ENCODE results near the gene DMXL2. TPM values are rescaled to one million over a fixed set of nuclear protein-coding genes. Genes with fewer than 3 reads are reported as not detected.
"Not testable (repeated sequence)": the region's sequence is repeated elsewhere in the genome, so short reads cannot be mapped to it uniquely, and the experiment has no call there.

Gene DMXL2
- total and polyA plus RNA-seq, 9 of the 15 experiments (the other 6 are each of a cell fraction or from before 2014, with no cell fraction given), result 9.3 to 57.7 (median 30.7) TPM

- in situ Hi-C loops (cut with MboI); H4K20me1 ChIP-seq (replicated peaks; ENCODE audit: control insufficient read depth, insufficient read depth, low read length); BruUV-seq (replicated peaks); H3K4me3 ChIP-seq; CTCF ChIA-PET (ENCODE audit: low intra/inter-chr PET ratio); H3K9me1 ChIP-seq (ENCODE audit: control insufficient read depth, insufficient read depth, low read length); H3K27me3 ChIP-seq (ENCODE audit: control insufficient read depth in 2 of 2, insufficient read depth in 2 of 2, low read length in 2 of 2); H3K9me3 ChIP-seq (replicated peaks; ENCODE audit: control insufficient read depth, insufficient read depth, low read depth, low read length); H3K36me3 ChIP-seq (ENCODE audit: control insufficient read depth, insufficient read depth, low read length); TF ChIP-seq NR2C2 (CRISPR knock-in tag; IDR thresholded peaks at IDR 0.05): not testable (repeated sequence)
- 25% methylated on average over 18 of the region's 18 CpGs for WGBS (ENCODE audit: insufficient coverage, low coverage, missing lambda C conversion rate)
- FAIRE-seq (peak; percentile 77), ATAC-seq (peak; percentile 98), DNase-seq (ENCODE audit: extremely low read depth in 1 of 4, low spot score in 3 of 4) (peak in 1 of 4 experiments; percentile 75)
- H3K4me1 ChIP-seq (replicated peaks in 1 of 2; ENCODE audit: control insufficient read depth in 2 of 2, insufficient read depth in 2 of 2, low read length in 2 of 2), result peaks cover 9 to 10% of the 10 kb centered on the region in 2 experiments; a peak in 4 of 5 replicates
- peaks cover 16% of the 10 kb centered on the region; the same call in 2 of the 3 replicates for H3K79me2 ChIP-seq (ENCODE audit: control insufficient read depth, insufficient read depth, low read length)
- H3K9ac ChIP-seq (ENCODE audit: insufficient read depth in 1 of 2, low read depth in 2 of 2, low read length in 2 of 2), result peak overlapping the region; percentile 53 to 86; a peak in 3 of 4 replicates
- intact Hi-C loops (cut with micrococcal nuclease), result loop anchor here (5.0 kb wide), 1 partner anchor 53 kb away; the partner anchor contains the start of gene DMXL2
- peak overlapping the region; percentile 68 for H3K4me2 ChIP-seq (ENCODE audit: insufficient read depth, low read length)
- H2AFZ ChIP-seq (ENCODE audit: low read depth, low read length), result peak overlapping the region; percentile 89
- peak overlapping the region; percentile 66 for H3K27ac ChIP-seq (ENCODE audit: extremely low read depth, low read depth, low read length)
- POLR2A ChIA-PET, result interaction anchor here (0.6 to 1.5 kb wide), 10 partner anchors 11 to 264 kb away, joined by 3 to 7 read pairs (median 3); no protein-coding TSS in a partner anchor
- TF ChIP-seq FOXK2 (conservative IDR thresholded peaks at IDR 0.05 in 1 of 2, IDR thresholded peaks at IDR 0.05 in 1 of 2; ENCODE audit: low read depth in 2 of 2) (peak; percentile 86 to 90), USF2 (CRISPR knock-in tag; IDR thresholded peaks at IDR 0.05) (peak; percentile 54), NBN (IDR thresholded peaks at IDR 0.05; ENCODE audit: low read depth) (peak; percentile 51; the same call in 1 of the 2 replicates), CREB3 (tag; conservative IDR thresholded peaks at IDR 0.05; ENCODE audit: low read depth) (0 out of 2 replicates have a peak, but pooled peaks have one; percentile 18), MNT (conservative IDR thresholded peaks at IDR 0.05) (peak; percentile 77 to 90), NR2C2 (tag; IDR thresholded peaks at IDR 0.05) (0 out of 2 replicates have a peak, but pooled peaks have one; percentile 31), OTX1 (CRISPR knock-in tag; IDR thresholded peaks at IDR 0.05) (0 out of 2 replicates have a peak, but pooled peaks have one; percentile 48), HDAC1 (IDR thresholded peaks at IDR 0.05) (peak in 1 of 2 experiments; percentile 55; a peak in 1 of 4 replicates), NEUROD1 (IDR thresholded peaks at IDR 0.05; ENCODE audit: borderline replicate concordance, low read depth, low read length, partially characterized antibody) (peak; percentile 21), SMAD4 (CRISPR knock-in tag; conservative IDR thresholded peaks at IDR 0.05) (0 out of 2 replicates have a peak, but pooled peaks have one; percentile 43), RAD21 (CRISPR knock-in tag; conservative IDR thresholded peaks at IDR 0.05 in 1 of 2, IDR thresholded peaks at IDR 0.05 in 1 of 2) (0 out of 4 replicates have a peak, but pooled peaks of 1 of the 2 experiments have one; percentile 5), TCF3 (CRISPR knock-in tag; IDR thresholded peaks at IDR 0.05) (0 out of 2 replicates have a peak, but pooled peaks have one; percentile 6), CTBP1 (IDR thresholded peaks at IDR 0.05; ENCODE audit: borderline replicate concordance) (peak; percentile 66; the same call in 1 of the 2 replicates), ZBTB9 (CRISPR knock-in tag; IDR thresholded peaks at IDR 0.05) (peak; percentile 26; the same call in 1 of the 2 replicates)
These were observed 53.4 kb downstream of the DMXL2 start for GRCh38 chr15:51568939-51569784.
